ENCODE results near the gene PLAU.

The PLAU gene

DNA sequence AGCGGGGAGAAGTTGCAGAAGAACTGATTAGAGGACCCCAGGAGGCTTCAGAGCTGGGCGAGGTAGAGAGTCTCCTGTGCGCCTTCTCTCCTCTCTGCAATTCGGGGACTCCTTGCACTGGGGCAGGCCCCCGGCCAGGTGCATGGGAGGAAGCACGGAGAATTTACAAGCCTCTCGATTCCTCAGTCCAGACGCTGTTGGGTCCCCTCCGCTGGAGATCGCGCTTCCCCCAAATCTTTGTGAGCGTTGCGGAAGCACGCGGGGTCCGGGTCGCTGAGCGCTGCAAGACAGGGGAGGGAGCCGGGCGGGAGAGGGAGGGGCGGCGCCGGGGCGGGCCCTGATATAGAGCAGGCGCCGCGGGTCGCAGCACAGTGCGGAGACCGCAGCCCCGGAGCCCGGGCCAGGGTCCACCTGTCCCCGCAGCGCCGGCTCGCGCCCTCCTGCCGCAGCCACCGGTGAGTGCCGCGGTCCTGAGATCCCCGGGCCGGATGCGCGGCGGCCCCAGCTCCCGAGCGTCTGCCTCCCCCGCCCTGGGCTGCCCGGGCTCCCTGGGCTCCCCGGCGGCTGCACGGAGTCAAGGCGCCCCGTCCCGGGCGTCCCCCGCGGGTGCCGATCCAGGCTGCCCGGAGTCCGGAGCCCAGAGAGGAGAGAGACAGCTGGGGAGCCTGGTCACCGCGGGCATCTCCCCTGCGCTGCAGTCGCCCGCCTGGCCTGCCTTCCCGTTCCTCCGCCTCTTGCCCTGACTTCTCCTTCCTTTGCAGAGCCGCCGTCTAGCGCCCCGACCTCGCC lies at the start of gene PLAU:
TSS of gene PLAU (plus strand) at position 369 of the 789 bp plus-strand sequence. CDS start 424 bp downstream, outside the sequence.
- DNase-seq (ENCODE audit: low read depth, low spot score): no peak

DNA sequence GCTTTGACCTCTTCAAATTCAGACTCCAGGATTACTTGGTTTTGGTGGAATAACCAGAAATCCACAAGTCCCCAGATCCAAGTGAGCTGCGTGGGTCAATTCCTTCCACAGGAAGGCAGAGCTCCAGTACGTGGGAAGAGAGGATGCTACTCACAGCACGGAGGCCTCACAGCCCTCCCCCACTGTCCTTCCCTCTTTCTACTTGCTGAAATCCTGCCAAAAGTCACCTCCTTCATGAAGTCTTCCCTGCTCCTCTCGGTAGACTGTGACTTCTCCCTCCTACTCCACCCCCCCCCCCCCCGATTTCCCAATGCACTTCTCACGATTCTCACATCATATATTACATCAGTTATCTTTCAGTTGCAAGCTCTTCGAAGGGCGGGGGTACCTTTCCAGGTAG lies 48.9 kb upstream of the PLAU start:
- DNase-seq (ENCODE audit: low read depth, low spot score): no peak

DNA sequence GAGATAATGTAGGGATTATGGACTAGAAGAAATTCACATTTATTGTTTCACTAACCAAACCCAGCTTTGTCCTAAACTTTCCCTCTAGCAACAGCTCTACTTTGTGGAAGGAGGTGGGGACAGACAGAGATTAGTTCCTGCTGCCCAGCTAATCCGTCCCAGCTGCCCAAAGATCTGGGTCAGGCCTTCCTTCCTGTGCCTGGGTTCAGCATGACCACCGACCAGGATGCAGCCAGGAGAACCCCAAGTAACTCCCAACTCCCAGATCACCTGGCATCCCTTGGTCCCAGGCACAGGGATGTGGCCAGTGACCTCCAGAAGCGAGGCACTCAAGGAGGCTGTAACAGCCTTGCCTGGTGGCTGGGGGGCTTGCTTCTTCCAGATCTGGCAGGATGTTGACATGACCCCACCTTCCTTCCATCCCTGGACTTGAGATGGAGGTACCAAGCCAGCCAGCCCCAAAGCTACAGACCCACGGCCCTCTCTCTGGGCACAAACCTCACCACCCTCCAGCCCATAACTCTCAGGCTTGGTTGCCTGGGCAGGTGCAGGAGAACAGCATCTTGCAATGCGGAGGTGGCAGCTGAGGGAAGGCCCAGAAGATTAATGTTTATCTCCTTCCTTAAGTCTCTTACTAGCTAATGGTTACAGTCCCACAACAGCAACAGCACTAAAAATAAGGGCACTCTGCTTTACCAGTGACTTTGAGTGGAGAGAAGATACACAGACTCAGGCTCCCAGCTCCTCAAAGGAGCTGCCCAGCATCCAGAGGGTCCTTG lies 47.7 kb upstream of the PLAU start:
- no peak for DNase-seq (ENCODE audit: low read depth, low spot score)

DNA sequence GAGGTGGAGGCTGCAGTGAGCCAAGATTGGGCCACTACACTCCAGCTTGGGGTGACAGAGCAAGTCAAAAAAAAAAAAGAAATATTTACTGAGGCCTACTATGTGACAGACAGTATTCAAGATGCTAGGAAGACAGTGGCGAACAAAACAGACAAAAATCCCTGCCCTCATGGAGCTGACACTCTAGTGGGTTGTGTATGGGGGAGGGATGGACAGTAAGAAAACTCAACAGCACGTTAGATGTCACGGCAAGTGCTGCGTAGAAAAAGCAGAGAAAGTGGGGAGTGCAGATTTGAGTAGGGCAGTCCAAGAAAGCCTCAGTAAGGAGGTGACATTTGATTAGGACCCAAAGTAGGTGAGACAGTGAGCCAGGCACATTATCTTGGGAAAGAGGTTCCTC lies 46.7 kb upstream of the PLAU start:
- no peak for DNase-seq (ENCODE audit: low read depth, low spot score)

DNA sequence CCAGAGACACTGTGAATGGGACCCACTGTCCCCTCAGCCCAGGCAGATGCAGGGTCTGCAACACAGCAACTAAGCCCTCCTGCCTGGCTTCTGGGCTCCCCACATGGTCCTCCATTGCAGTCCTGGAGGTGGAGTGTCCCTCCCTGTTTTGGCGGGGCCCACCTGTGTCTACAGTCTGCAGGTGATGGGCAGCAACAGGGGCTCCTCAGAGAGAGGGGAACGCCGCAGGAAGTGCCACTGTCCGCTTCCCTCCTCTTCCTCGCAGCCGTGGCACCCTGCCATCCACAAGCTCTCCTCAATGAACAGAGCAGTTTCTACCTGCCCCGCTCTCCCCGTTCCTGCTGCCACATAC lies 45.8 kb upstream of the PLAU start:
- DNase-seq (ENCODE audit: low read depth, low spot score): no peak

DNA sequence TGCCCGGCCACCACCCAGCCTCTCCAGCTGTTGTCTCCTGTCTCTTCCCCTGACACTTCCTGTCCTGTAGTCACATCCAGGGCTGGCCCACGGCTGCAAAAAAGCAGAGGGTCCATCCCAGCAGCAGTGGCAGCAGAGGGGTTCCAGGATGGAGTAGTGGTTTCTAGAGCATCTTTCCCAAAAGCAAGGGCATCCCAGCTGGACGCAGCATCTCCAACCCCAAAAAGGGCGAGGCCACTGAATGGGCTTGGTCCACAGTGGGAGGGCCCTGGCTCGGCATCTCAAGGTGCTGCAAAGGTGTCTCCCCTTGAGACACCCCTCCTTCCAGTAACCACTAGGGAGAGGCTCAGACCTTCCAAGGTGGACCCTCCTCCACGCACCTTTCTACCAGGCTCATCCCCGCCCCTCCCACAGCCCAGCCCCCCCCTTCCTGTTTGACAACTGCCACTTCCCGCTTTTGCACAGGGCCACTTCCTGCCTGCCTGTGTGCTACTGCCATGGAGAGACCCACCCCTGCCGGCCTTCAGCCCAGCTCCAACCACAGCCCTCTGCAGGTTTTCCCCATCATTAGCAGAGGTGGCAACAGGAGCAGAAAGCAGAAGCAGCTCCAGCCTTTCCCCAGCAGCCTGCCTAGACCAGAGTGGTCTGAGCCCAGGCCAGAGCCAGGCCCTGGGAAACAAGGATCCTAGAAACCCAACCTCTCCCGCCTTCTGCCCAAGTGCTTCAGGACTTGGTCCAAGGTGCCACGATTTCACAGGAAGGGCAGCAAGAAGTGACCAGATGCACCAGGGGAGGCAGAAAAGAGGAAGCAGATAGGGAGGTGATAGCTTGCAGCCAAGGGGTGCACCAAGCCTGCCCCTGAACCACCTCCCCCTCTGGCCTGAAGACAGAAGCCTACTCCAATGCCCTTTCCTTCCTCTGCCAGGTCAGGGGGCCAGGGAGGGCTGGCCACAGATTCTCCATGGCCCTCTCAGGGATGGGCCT lies 45.2 kb upstream of the PLAU start:
- no peak for DNase-seq (ENCODE audit: low read depth, low spot score)

DNA sequence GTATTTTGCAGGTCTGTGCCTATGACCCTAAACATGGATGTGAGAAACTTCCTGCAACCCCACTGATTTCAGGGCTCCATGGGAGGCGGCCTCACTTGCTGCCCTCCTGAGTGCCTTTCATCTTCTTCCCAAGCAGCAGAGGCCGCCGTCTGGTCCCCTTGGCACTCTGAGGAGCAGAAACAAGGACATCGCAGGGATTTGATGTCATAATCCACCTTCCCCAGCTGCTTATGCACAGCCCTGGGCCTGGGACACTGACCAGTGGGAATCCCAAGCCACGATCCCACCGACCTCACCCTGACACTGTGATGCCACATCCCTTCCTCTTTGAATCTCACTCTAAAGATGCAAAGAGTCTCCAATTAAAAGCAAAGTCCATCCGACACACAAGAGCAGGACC lies 44.3 kb upstream of the PLAU start:
- DNase-seq (ENCODE audit: low read depth, low spot score): no peak

DNA sequence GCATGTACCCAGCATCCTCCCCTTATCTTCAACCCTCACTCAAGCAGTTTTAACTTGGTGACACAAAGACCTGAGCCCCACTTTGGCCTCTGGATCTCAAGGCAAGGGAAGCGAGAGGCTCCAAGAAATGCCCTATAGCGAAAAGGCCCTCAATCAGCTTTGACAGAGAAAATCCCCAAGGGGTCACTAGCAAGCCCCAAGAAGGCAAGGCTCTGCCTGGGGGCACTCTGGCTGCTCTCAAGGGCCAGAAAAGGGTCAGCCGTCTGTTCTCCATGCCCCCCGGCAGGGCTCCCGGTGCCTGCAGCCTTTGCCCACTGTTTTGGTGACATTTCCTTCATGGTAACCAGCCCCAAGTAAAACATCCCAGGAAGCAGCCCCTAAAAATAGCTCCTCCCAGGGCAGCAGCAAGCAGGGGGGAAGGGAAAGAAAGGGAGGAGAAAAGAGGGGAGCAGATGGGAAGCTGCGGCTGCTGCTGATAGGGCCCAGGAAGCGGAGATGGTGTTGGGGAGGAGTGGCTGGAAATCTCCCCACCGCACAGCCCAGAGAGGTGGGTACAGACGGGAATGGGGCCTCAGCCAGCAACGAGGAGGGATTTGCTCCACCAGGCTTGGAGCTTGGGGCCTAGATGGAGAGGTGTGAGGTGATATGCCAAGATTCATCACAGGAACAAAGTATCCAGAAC lies 43.7 kb upstream of the PLAU start:
- DNase-seq (ENCODE audit: low read depth, low spot score): no peak

DNA sequence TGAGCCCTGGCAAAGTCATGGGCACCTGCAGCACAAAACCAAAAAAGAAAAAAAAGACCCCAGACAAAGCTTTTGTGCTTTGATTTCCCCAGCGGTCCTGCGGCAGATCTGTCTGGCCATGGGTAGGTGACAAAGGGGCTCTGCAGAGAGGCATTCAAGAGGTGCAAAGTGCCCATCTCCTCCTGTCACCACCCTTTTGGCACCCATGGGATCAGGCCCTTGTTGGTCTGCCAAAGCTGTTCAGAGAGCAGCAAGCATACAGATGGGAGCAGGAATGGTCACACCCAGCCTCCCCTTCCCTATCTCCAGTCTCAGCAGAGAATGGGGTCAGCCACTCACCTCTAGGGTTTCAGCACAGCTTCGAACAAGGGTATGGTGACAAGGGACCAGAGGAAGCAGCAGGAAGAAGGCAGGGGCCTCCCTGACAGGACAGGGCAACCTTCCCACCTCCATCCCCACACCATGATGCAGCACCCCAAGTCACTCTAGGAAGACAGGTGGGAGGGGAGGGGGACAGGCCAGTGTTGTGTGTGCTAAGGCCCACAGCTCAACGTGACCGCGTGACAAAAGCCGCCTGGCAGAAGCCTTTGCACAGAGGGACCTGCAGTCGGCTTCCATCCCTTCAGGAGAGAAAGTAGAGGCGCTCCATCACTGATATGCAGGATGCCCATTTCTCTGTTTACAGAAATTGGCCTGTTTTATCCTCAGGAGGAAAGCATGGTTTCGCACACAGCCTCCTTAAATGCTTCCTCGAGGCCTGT lies 42.9 kb upstream of the PLAU start:
- no peak for DNase-seq (ENCODE audit: low read depth, low spot score)

DNA sequence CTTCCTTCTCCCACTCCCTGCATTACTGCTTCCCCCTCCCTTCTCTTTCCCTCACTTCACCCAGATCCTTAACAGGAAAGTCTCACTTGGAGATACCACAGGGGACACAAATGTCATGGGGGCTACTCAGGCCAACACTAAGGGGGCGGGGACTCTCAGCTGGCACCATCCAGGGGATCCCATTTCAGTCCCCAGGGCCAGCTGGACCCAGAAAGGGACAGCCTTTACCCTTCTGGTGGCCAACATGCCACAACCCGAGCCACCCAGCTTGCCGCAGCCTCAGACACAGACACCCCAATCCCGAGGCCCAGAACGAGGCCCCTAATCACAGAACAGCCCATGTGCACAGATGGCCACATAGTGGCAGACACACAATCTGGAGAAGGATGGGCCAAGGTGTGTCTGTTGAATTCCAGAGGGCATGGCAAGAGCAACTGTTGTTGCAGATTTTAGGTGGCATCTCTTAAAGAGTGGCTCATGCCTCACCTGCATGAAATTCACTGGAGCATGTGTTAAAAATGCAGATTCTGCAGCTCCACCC lies 42.2 kb upstream of the PLAU start:
- no peak for DNase-seq (ENCODE audit: low read depth, low spot score)

DNA sequence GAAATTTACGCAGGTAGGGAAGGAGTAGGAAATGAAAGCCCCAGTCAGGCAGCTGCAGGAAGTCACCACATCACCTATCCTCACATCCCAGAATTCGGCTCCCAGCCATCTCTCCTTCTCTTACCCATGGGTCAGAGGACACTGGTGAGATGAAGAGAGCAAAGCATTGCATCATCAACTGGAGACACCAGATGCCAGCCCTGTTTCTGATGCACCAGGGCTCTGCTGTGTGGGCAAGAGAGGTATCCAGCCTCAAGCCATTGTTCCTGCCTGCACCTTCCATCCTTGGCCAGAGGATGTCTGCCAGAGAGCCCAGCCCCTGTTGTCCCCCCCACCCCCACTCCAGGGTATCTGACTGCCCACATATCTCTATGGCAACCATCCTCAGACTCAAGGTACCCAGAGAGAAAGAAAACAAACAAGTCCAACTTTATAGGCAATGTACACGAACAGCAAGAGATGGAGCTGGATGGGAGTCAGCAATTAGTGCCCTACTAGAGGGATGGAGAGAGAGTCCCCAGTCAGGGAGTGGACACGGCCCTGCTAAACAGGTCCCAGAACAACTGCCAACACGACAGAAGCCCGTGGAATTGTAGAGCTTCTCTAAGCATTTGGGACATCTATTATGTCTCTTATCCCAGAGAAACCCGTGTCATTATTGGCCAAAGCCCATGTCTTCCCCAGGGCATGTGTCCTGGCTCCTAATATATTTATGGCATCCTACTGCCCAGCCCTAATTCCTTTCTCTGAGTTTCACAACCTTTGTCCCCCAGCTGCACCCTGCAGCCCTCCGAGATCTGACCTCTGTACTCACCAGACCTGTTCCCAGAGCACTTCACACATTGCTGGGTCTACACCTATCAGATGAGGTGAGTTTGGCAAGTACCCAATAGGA lies 39.4 kb upstream of the PLAU start:
- no peak for DNase-seq (ENCODE audit: low read depth, low spot score)

DNA sequence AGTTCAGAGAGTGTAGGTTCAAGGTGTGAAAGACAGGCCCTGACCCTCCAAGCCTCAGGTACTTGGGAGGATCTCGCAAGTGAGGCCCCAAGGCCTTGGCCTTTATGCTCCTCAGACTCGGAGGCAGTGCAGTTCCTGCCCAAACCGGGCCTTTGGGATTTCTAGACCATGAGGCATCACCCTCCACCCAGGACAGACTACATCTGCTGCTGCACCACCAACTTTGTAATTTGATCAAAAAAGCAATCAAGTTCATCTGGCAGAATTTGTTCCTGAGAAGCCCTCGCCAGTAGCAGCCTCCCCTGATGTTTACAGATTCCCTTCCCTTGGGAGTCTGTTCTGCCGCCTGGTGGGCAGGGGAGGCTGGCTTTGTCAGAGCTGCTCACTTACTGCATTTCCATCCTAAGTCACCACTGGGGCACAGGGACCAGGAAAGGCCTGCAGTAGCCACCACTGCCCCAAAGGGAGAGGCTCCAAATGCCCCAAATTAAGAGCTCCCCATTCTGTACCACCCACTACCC lies 38.7 kb upstream of the PLAU start:
- no peak for DNase-seq (ENCODE audit: low read depth, low spot score)

DNA sequence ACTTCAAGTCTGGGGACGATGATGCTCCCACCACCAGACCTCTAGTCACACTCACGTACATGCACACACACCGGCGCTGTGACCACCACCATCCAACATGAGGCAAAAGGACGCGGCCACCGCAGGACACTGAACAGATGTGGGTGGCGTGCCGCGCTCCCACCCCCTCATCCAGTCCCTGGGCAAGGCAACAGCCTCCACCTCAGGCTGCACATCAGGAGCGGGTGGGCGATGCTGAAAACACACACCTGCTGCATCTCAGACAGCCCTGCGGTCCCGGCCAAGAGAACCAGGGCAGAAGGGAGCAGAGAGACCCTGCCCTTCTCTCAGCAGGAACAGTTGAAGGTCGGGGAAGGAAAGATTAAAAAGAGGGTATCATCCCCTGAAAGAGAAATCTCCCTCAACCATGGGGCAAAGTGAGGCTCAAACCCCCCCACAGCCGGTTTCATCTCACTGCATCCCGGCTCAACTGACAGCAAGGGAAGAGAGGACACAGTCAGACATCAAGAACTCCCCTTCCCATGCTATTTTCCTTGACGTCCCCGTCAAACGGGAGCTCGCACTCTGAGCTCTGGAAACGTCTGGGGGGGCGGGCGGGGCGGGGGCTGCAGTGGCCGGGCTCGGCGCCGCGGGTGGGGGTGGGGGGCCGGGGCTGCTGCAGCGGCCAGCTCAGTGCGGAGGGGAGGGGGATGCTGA lies 37.6 kb upstream of the PLAU start:
- no peak for DNase-seq (ENCODE audit: low read depth, low spot score)

DNA sequence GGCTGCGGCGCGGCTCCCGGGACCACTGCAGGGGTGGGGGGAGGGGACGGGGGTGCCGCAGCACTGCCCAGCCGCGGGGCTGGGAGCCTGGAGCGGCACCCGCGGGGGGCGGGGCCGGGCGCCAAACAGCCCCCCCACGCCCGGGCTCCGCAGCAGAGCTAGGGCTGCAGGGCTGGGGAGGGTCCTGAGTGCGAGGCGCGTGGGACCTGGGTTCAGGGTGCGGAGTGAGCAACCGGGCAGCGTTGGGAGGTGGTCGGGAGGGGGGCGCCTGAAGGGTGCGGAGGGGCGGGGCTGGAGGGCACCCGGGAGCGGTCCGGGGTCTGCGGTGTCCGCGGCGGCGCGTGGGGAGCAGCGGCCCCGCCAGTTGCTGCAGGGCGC lies 37.1 kb upstream of the PLAU start:
- no peak for DNase-seq (ENCODE audit: low read depth, low spot score)

DNA sequence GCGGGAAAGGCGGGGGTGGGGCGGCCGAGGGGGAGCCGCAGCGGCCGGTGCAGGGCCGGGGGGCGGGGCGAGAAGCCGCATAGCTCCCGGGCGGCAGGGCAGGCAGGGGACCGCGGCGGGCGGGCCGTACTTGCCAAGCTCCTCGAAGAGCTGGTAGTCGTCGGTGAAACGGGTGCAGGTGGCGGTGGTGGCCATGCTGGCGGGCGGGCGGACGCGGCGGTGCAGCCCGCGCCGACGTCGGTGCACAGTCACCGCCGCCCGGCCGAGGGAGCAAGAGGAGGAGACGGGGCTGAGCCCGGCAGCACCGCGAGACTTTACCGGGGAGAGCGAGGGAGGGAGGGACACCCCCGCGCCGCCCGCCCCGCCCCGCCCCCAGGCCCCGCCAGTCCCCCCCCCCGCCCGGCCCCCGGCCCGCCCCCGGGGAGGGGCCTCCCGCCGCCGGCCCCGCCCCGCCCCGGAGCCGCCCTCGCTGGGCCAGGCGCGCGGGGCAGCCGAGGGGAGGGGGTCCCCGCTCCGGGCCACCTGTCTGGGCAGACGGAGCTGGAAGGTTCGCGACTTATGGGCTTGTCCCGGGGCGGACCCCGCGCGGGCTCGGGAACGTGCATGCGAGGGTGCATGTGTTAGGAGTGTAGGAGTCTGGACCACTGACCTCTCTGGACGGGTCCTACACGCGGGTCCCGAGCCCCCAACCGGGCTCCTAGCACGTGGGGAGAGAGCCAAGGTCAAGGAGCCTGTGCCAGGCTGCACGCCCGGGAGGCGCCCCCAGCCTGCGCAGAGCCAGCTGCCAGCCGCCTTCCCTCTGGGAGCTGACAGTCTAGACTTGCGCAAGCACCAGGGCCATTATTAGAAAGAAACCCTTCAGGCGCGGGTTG lies 36.4 kb upstream of the PLAU start, which contains the start of gene CAMK2G:
TSS of gene CAMK2G (minus strand) at position 289 of the 872 bp plus-strand sequence. CDS start at position 195, 94 bp downstream.
- peak; percentile 39 for DNase-seq (ENCODE audit: low read depth, low spot score)

DNA sequence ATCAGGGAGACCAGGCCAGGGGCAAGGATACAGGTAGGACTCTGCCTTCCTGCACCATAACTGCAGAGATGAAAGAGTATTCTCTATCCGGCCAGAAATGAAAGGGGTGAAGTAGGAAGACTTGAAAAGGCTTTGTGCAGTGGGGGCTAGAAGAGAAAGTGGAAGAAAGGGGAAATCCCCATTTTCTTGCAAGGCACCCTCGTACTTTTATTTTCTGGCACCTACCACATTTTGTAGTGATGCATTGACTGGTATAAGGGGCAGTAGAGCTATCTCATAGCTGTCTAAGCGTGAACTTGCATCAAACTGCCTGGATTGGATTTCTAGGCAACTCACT lies 35.8 kb upstream of the PLAU start:
- peak; percentile 13 for DNase-seq (ENCODE audit: low read depth, low spot score)

DNA sequence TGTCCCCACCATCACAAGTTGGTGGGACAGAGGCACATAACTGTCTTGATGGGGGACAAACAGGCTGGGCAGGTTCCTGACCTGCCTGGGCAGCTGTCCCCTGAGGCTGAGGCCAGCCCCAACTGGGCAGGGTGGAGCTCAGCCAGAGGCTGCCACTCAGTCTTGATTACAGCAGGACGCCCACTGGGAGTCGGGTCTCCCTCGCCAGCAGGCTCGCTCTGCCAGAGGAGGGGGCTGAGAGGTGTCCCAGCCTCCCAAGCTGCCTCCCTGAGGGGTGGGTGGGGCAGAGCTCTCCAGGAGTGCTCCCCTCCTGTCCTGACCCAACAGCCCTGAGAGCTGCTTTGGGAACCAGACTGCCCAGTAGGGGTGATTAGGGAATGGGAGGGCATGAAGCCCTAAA lies 34.8 kb upstream of the PLAU start:
- DNase-seq (ENCODE audit: low read depth, low spot score): no peak

DNA sequence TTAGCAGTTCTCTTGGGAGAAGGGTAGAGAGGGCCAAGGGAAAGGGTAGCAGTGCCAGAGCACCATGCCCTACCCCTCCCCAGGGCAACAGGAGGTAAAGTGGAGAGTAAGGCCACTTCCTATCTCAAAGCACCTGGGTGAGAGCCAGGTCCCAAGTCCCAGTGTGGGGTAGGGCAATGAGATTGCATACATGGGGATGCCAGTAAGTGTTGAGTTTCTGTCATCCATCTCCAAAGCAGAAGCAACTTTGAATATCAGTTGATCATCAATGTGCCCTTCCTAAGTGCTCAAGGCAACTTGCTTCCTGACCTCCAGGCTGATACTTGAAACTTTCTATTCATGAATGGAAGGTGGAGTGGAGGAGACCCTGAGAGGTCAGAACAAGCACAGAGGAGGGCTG lies 34.4 kb upstream of the PLAU start:
- DNase-seq (ENCODE audit: low read depth, low spot score): no peak

Data from activated naive CD8-positive, alpha-beta T cell treated with anti-CD3 and anti-CD28 coated beads, Interleukin-2, amount 50 U/mL, for 16 hours (primary cell).